KBM-7 (cell line): ENCODE measurements around the gene CYP4F11.
"Not testable (repeated sequence)": the region's sequence is repeated elsewhere in the genome, so short reads cannot be mapped to it uniquely, and the experiment has no call there.

ENCODE experiments used
- DNase-seq: peaks from one replicate; pipeline ENCODE4 v3.0.0-alpha.2; 2015
- in situ Hi-C: fragments of 300-500 bp; cut with MboI; formaldehyde crosslinking; loops from 2 replicates; pipeline ENCODE4 v1.14.3; 2020; ENCODE audit warnings: low sequenced_read_pairs, low pct_unique_long_range_greater_than_20kb, mixed read lengths

The CYP4F11 gene

DNA sequence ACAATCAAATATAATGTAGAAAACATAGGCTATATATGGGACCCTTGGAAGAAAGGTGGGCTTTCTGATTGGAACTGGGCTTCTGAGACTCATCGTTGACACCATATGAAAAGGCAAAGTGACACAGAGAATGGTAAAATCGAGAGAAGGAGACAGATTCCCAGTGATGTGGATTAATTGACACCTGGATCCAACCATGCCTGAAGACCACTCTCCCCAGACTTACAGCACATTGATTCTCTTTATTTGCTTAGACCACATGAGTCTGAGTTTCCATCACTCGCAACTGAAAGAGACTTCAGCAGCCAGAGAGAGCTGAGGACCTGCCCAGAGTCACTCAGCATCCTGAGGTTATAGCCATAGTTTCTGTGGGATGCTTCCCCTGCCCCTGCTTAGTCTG, 6.0 kb downstream of the CYP4F11 start:
- DNase-seq, result no peak
- in situ Hi-C loops, result no loop called here

- DNase-seq, result no peak
- in situ Hi-C loops, result no loop called here
Observed at GRCh38 chr19:15926484-15926883, 7.8 kb downstream of the CYP4F11 start.

GRCh38 chr19:15923702-15924101, 10.6 kb downstream of the CYP4F11 start:
- no peak for DNase-seq
- in situ Hi-C loops, result no loop called here

DNA sequence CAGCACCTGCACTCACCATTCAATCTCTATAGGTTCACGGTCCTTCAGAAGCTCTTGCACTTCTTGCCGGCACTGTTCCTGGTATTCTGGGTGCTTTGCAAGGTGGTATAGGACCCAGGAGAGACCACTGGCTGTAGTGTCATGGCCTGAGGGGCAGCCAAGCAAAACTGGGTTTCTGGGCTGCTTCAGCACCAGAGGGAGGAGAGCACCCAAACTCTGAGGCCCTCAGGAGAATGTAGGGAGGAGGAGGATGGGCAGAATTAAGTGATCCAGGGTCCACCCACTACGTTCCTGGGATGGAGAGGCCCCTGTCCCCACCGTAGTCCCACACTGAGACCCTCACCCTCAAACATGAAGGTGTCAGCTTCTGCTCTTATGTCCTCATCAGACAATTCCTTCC, 12.3 kb downstream of the CYP4F11 start:
- in situ Hi-C loops, result no loop called here
- DNase-seq, result no peak

GRCh38 chr19:15919243-15919642, 15.1 kb downstream of the CYP4F11 start:
- in situ Hi-C loops, result no loop called here
- DNase-seq, result no peak

DNA sequence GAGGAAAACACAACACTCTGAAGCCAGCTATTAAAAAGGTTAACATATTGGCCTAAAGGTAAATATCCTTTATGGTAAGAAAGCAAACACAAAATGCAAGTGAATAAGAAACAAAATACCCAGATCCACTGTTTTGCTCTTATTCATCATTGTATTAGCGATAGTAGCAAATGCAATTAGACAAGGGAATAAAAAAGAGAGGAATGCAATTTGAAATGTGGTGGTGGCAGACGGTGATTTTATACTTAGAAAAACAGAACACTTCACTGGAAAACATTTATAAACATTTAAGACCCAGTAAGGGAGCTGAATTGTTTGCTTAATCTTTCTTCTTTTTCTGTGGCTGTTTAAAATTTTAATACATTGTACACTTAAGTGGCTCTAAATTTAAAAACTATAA, 19.2 kb downstream of the CYP4F11 start:
- DNase-seq, result no peak
- in situ Hi-C loops, result no loop called here

DNA sequence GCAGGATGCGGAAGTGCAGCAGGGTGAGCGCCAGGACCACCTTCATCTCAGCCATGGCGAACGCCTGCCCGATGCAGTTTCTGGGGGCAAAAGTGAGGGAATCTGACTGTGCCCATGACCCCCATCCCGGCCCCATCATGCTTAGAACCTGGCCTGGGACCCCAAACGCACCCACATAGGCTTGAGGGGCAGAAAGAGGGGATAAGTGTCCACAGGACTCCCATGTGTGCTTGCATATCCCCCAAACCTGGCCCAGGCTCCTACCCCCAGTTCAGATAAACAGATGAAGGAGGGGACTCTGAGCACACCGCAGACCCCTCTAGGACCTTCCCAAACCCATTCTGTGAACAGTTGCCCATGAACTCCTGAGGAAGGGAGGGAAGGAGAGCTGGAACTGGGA, 20.5 kb downstream of the CYP4F11 start:
- in situ Hi-C loops, result no loop called here
- DNase-seq, result no peak

- in situ Hi-C loops, result no loop called here
- no peak for DNase-seq
Observed at GRCh38 chr19:15913384-15913783, 20.9 kb downstream of the CYP4F11 start.

DNA sequence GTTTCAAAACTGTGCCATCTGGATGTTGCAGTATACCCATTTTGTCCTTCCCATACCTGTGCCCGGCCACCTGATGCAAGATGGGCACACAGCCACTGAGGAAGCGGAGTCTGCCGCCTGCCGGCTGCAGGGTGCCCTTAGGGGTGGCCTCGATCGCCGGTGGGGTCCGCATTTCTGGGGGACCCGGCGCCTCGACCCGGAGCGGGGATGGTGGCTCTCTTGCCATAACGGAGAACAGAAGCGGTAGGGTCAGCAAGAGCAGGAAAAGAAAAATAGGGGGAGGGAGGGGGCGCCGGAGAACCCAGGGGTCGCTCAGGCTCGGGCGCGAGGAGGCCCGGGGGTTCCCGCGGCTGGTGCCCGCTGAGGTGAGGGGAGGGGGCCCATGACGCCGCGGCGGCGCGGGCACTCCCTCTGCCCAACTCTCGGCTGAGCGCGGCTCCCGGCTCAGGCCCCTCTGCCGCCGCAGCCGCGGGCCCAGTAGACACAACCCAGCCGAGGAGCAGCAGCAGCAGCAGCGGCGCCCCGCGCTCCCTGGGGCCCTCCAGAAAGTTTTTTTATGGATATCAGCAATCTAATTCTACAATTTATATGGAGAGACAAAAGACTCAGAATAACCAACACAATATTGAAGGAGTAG, 22.6 kb downstream of the CYP4F11 start:
- in situ Hi-C loops, result no loop called here
- DNase-seq, result no peak

- in situ Hi-C loops, result no loop called here
- no peak for DNase-seq
Observed at GRCh38 chr19:15905026-15905425, 29.3 kb downstream of the CYP4F11 start.

DNA sequence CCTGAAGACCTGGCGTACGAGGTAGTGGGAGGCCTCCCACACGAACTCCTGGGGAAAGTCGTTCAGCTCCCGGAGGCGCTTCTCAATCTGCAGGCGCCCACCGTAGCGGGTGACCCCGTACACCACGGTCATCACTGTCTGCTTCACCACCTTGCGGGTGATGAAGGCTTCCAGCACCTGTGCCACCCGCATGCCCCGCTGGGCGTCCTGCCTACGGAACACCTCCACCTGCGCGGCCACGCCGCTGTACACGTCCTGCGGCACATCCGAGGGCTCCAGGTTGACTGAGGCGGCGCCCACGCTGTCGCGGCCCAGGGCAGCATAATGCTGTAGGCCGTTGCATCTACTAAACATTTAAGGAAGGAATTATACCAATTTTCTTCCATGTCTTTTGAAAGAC, 31.4 kb downstream of the CYP4F11 start:
- in situ Hi-C loops, DNase-seq: not testable (repeated sequence)

GRCh38 chr19:15902254-15902653, 32.1 kb downstream of the CYP4F11 start:
- DNase-seq, result no peak
- in situ Hi-C loops, result no loop called here

DNA sequence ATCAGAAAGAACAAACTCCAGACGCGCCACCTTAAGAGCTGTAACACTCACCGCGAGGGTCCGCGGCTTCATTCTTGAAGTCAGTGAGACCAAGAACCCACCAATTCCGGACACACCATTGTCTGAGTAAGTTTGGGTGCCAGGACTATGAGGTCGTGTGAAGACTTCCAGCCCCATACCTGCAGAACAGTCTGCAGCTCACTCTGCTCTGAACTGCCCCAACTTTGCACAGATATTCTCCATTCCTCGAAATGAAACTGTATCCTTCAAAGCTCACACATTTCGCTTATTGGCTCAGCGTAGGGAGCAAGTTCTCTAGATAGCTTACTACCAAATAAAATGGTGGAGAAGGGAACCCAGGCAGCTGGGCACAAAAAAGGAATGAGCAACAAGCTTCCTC, 33.8 kb downstream of the CYP4F11 start:
- DNase-seq, result no peak
- in situ Hi-C loops, result no loop called here

GRCh38 chr19:15900032-15900431, 34.3 kb downstream of the CYP4F11 start:
- in situ Hi-C loops, DNase-seq: not testable (repeated sequence)

- DNase-seq, in situ Hi-C loops: not testable (repeated sequence)
Observed at GRCh38 chr19:15899561-15899960, 34.8 kb downstream of the CYP4F11 start.

DNA sequence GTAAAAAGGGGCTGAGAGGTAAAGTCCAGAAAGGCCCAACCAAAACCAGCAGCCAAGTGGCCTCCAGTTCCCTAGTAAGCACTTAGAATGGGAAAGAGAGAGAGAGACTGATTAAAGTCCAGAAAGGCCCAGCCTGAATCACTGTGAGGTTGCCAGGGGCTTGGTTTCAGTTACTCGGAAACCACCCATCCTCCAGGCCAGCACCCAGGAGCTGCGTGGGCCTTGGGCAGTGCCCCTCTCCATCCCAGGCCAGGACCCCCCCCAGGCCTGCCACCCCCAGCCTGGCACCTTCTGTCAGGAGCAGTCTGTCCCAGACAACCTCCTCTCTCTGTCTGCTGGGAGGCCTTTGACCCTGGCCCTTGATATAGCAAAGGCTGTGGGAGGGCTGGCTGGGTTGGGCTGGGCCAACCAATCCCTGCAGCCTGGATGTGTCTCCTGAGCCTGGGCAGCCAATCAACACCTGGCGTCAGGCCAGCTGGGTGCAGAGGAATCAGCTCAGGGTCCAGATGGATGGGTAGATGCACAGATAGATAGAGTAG, 36.5 kb downstream of the CYP4F11 start, which contains the start of gene CYP4F2:
Gene CYP4F2, minus strand, starts transcription at position 337 of the 539 bp plus-strand sequence. CDS start 463 bp downstream, outside the sequence.
- in situ Hi-C loops, result no loop called here
- DNase-seq, result no peak

GRCh38 chr19:15897026-15897737, 37.1 kb downstream of the CYP4F11 start:
- in situ Hi-C loops, result no loop called here
- no peak for DNase-seq

- DNase-seq, result no peak
- in situ Hi-C loops, result no loop called here
Observed at GRCh38 chr19:15895876-15896430, 38.4 kb downstream of the CYP4F11 start.

DNA sequence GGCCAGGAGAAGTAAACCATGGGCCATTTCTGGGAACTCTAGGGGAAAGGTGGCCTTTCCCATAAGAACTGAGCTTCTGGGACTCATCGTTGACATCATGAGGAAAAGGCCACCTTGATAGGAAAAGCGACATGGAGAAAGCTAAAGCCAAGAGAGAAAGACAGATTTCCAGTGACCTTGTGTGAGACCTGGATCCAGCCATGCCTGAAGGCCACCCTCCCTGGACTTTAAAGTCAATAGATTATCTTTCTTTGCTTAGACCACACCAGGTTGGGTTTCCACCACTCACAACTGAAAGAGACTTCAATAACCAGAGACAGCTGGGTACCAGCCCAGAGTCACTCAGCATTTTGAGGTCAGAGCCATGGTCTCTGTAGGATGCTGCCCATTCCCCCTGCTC, 40.0 kb downstream of the CYP4F11 start:
- no peak for DNase-seq
- in situ Hi-C loops, result no loop called here

DNA sequence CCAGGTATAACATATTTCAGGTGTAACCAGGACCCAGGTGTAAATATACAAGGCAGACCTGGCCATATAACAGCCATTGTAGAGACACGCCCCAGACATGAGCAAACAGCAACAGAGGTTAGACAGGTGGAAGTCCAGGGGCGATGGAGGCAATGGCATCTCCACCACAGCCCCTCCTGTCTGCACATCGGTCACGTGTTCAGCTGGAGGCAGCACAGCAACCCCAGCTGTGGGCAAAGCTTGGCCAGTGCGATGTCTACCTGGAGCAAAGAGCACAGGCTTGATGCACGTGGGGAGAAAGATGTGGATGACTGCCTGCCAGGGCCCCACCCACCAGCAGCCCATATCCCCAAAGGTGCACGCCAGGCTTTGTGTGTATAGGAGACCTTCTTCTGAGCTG, 40.9 kb downstream of the CYP4F11 start:
- DNase-seq, result no peak
- in situ Hi-C loops, result no loop called here
